DLD1 (cell line): ENCODE measurements around the gene TOP3A.

Source experiments
- in situ Hi-C: cut with HindIII; loops from 2 replicates; pipeline ENCODE4 v1.10.0; 2017; ENCODE audit warnings: low sequenced_read_pairs

Gene TOP3A

GRCh38 chr17:18233803-18234518, 80.8 kb downstream of the TOP3A start:
- in situ Hi-C loops = no loop called here

- in situ Hi-C loops = no loop called here
Measured at GRCh38 chr17:18231164-18231563, 83.6 kb downstream of the TOP3A start.

GRCh38 chr17:18230288-18231141, 84.3 kb downstream of the TOP3A start:
- in situ Hi-C loops = no loop called here

- in situ Hi-C loops = no loop called here
Measured at GRCh38 chr17:18229771-18230170, 85.0 kb downstream of the TOP3A start.

- in situ Hi-C loops = no loop called here
Measured at GRCh38 chr17:18229254-18229653, 85.5 kb downstream of the TOP3A start.

- in situ Hi-C loops = no loop called here
Measured at GRCh38 chr17:18228176-18228682, 86.6 kb downstream of the TOP3A start.

- in situ Hi-C loops = no loop called here
Measured at GRCh38 chr17:18227635-18228034, 87.2 kb downstream of the TOP3A start.

GRCh38 chr17:18226284-18226945, 88.4 kb downstream of the TOP3A start:
- in situ Hi-C loops = no loop called here

GRCh38 chr17:18225642-18226283, 89.0 kb downstream of the TOP3A start:
- in situ Hi-C loops = no loop called here

- in situ Hi-C loops = no loop called here
Measured at GRCh38 chr17:18225121-18225641, 89.6 kb downstream of the TOP3A start, which contains the start of gene LLGL1. Gene LLGL1, plus strand, starts transcription at chr17:18225635. Its CDS starts 48 bp downstream, at chr17:18225683.

GRCh38 chr17:18224387-18225120, 90.2 kb downstream of the TOP3A start:
- in situ Hi-C loops = no loop called here

GRCh38 chr17:18224053-18224386, 90.8 kb downstream of the TOP3A start:
- in situ Hi-C loops = no loop called here
